Measurements from ENCODE around the gene FARP2. TPM values are rescaled to one million over a fixed set of nuclear protein-coding genes. Genes with fewer than 3 reads are reported as not detected.
A peak's percentile ranks its signal among the peaks of the same experiment; 100 is the strongest.

FARP2 gene
- total and polyA plus RNA-seq, 2 of the 13 experiments (the other 11 are each of a cell fraction or from before 2014, with no cell fraction given): 28.0 to 45.4 TPM

- TF ChIP-seq MAFF (IDR thresholded peaks at IDR 0.05; ENCODE audit: low read depth, low read length): no peak
- TF ChIP-seq ZNF772 (CRISPR knock-in tag; IDR thresholded peaks at IDR 0.05): peak; percentile 86; the same call in 1 of the 2 replicates
- peak; percentile 6; the same call in 1 of the 2 replicates for TF ChIP-seq ZFYVE20 (CRISPR knock-in tag; IDR thresholded peaks at IDR 0.05; ENCODE audit: borderline replicate concordance, low read depth)
- no peak; the same call in 1 of the 2 replicates for TF ChIP-seq GPN1 (CRISPR knock-in tag; IDR thresholded peaks at IDR 0.05; ENCODE audit: borderline replicate concordance)
- peak; percentile 94 for TF ChIP-seq MTA1 (CRISPR knock-in tag; IDR thresholded peaks at IDR 0.05; ENCODE audit: borderline replicate concordance)
- peak; percentile 77 for TF ChIP-seq CREM (IDR thresholded peaks at IDR 0.05)
- TF ChIP-seq CREM (CRISPR knock-in tag; IDR thresholded peaks at IDR 0.05): no peak
- peak; percentile 72 for TF ChIP-seq ZNF407 (CRISPR knock-in tag; IDR thresholded peaks at IDR 0.05; ENCODE audit: not compliant biosample characterization)
- TF ChIP-seq ZNF264 (CRISPR knock-in tag; IDR thresholded peaks at IDR 0.05): peak; percentile 86; the same call in 1 of the 2 replicates
- TF ChIP-seq HMG20A (CRISPR knock-in tag; IDR thresholded peaks at IDR 0.05; ENCODE audit: borderline replicate concordance): peak; percentile 27; the same call in 1 of the 2 replicates
- peak; percentile 86 for TF ChIP-seq MED13 (CRISPR knock-in tag; IDR thresholded peaks at IDR 0.05)
- peak; percentile 93 for TF ChIP-seq TAF1 (CRISPR knock-in tag; IDR thresholded peaks at IDR 0.05)
- TF ChIP-seq MTERF4 (CRISPR knock-in tag; IDR thresholded peaks at IDR 0.05): peak; percentile 99
- TF ChIP-seq HOXA7 (CRISPR knock-in tag; IDR thresholded peaks at IDR 0.05): no peak
- TF ChIP-seq ZNF496 (CRISPR knock-in tag; IDR thresholded peaks at IDR 0.05; ENCODE audit: insufficient replicate concordance): no peak
- TF ChIP-seq ZNF562 (CRISPR knock-in tag; IDR thresholded peaks at IDR 0.05; ENCODE audit: borderline replicate concordance): no peak
- peak; percentile 86; the same call in 1 of the 2 replicates for TF ChIP-seq ZNF619 (CRISPR knock-in tag; IDR thresholded peaks at IDR 0.05)
- no peak for TF ChIP-seq PCBP2 (optimal IDR thresholded peaks at IDR 0.05; ENCODE audit: low read depth, low read length, poor library complexity, severe bottlenecking)
- TF ChIP-seq SMAD3 (CRISPR knock-in tag; IDR thresholded peaks at IDR 0.05): no peak
- TF ChIP-seq PITX1 (CRISPR knock-in tag; IDR thresholded peaks at IDR 0.05): no peak
- no peak for TF ChIP-seq PRPF4 (IDR thresholded peaks at IDR 0.05; ENCODE audit: low read depth, low read length, poor library complexity, severe bottlenecking)
- TF ChIP-seq SIN3A (IDR thresholded peaks at IDR 0.05; ENCODE audit: borderline replicate concordance, low read depth, low read length): peak; percentile 72
Observed at GRCh38 chr2:241315093-241315878, 40.8 kb upstream of the FARP2 start, which contains the start of gene HDLBP (continued).

Data from HepG2 (cell line).